Keratinocyte (primary cell): ENCODE results near the gene OR52H1. TPM values are rescaled to one million over a fixed set of nuclear protein-coding genes. Genes with fewer than 3 reads are reported as not detected.

Experiments
- DNase-seq: peaks from one replicate; pipeline ENCODE4 v3.0.0-alpha.2; 2011; ENCODE audit warnings: low read depth, missing footprints, low spot score
- FAIRE-seq: peaks from 2 replicates; lab custom pipeline; 2011; peaks lifted over from hg19 to GRCh38; lab: Jason Lieb, UNC
- H2AFZ ChIP-seq: 2 replicates; pipeline ENCODE4 v1.6.0; 2012; ENCODE audit warnings: low read length, control low read depth, inconsistent platforms; ENCODE audit not compliant: control insufficient read depth
- H3K27ac ChIP-seq: 2 replicates; pipeline ENCODE4 v1.5.1; 2011; ENCODE audit warnings: low read length; ENCODE audit not compliant: control insufficient read depth, insufficient read depth
- H3K27me3 ChIP-seq: 3 replicates; pipeline ENCODE4 v1.6.0; 2011; ENCODE audit warnings: low read length; ENCODE audit not compliant: control insufficient read depth, insufficient read depth; ENCODE audit errors: extremely low read depth
- H3K36me3 ChIP-seq, 2 experiments: 2 replicates in 1 of 2; 3 replicates in 1 of 2; pipeline ENCODE4 v1.5.1; 2011; ENCODE audit warnings: low read length in 2 of 2, mild to moderate bottlenecking in 1 of 2; ENCODE audit not compliant: control insufficient read depth in 2 of 2, insufficient read depth in 2 of 2; ENCODE audit errors: extremely low read depth in 1 of 2
- H3K4me1 ChIP-seq: 3 replicates; pipeline ENCODE4 v1.5.1; 2011; ENCODE audit warnings: low read length; ENCODE audit not compliant: control insufficient read depth, insufficient read depth; ENCODE audit errors: extremely low read depth
- H3K4me2 ChIP-seq: 3 replicates; pipeline ENCODE4 v1.6.0; 2011; ENCODE audit warnings: low read depth, low read length; ENCODE audit not compliant: control insufficient read depth, insufficient read depth; ENCODE audit errors: extremely low read depth
- H3K4me3 ChIP-seq, 3 experiments: fragments of 200-600 bp in 1 of 3; sonication (generic) in 1 of 3; 2 replicates in 2 of 3; 3 replicates in 1 of 3; pipeline ENCODE4 v1.5.1; 2011 to 2016; ENCODE audit warnings: low read length in 3 of 3, mild to moderate bottlenecking in 3 of 3, control low read depth in 2 of 3, inconsistent platforms in 1 of 3, low read depth in 1 of 3, mixed read lengths in 1 of 3, mixed run types in 1 of 3, moderate library complexity in 1 of 3; ENCODE audit not compliant: control insufficient read depth in 2 of 3, insufficient read depth in 2 of 3; ENCODE audit errors: extremely low read depth in 1 of 3
- H3K79me2 ChIP-seq: 2 replicates; pipeline ENCODE4 v1.6.0; 2012; ENCODE audit warnings: low read length; ENCODE audit not compliant: control insufficient read depth, insufficient read depth
- H3K9ac ChIP-seq: 3 replicates; pipeline ENCODE4 v1.6.0; 2011; ENCODE audit warnings: low read length; ENCODE audit not compliant: control insufficient read depth, insufficient read depth; ENCODE audit errors: extremely low read depth
- H3K9me1 ChIP-seq: 3 replicates; pipeline ENCODE4 v1.6.0; 2011; ENCODE audit warnings: low read length; ENCODE audit not compliant: control insufficient read depth, insufficient read depth; ENCODE audit errors: extremely low read depth
- H3K9me3 ChIP-seq: 2 replicates; pipeline ENCODE4 v1.5.1; 2012; ENCODE audit warnings: low read depth, low read length; ENCODE audit not compliant: control insufficient read depth
- H4K20me1 ChIP-seq: 3 replicates; pipeline ENCODE4 v1.6.0; 2011; ENCODE audit warnings: low read length; ENCODE audit not compliant: control insufficient read depth, insufficient read depth; ENCODE audit errors: extremely low read depth
- EZH2 ChIP-seq: IDR thresholded peaks from one replicate; pipeline ENCODE4 v1.6.1; 2012; ENCODE audit warnings: inconsistent platforms, mild to moderate bottlenecking, low read length, moderate library complexity
- dilution Hi-C: fragments of 300-500 bp; cut with MboI; formaldehyde crosslinking; loops from one replicate; pipeline ENCODE4 v1.7.0; 2020; ENCODE audit warnings: low sequenced_read_pairs; ENCODE audit not compliant: extremely low pct_ligation_motif_present
- polyA plus RNA-seq, 5 experiments: library from polyadenylated mRNA; depleted of rRNA in 3 of 5; stranded (reverse) in 3 of 5; stranded (forward) in 1 of 5; unstranded in 1 of 5; fragments of >200 nt; gene quantifications; 1 replicate in 1 of 5; 2 replicates in 3 of 5; 3 replicates in 1 of 5; pipeline versions ENCODE4 v1.2.1 to v1.2.3, GENCODE V29; 2011 to 2012; ENCODE audit warnings: missing spikeins in 2 of 5, low read depth in 1 of 5, low replicate concordance in 1 of 5
- TF ChIP-seq, protein P1 (sequence below), 3 experiments: IDR thresholded peaks in 1 of 3; conservative IDR thresholded peaks in 1 of 3; optimal IDR thresholded peaks in 1 of 3; 2 replicates in 2 of 3; 3 replicates in 1 of 3; pipeline versions ENCODE3 to v1.5.1; 2011; ENCODE audit warnings: low read length in 3 of 3, mild to moderate bottlenecking in 3 of 3, moderate library complexity in 2 of 3, control low read depth in 1 of 3, inconsistent platforms in 1 of 3; ENCODE audit not compliant: insufficient read depth in 2 of 3; ENCODE audit errors: extremely low read depth in 1 of 3

Gene OR52H1
- polyA plus RNA-seq, 1 donor (not counting 4 experiments of a cell fraction or from before 2014, with no cell fraction given) = not detected

GRCh38 chr11:5557751-5558150, 9.4 kb upstream of the OR52H1 start:
- no peaks in the 10 kb centered on the region for H3K9me1 ChIP-seq
- H3K27me3 ChIP-seq = no peaks in the 10 kb centered on the region
- H2AFZ ChIP-seq = no peak overlapping the region
- no peak overlapping the region for H3K4me3 ChIP-seq
- no peak overlapping the region for H3K9ac ChIP-seq
- TF ChIP-seq, protein P1, sequence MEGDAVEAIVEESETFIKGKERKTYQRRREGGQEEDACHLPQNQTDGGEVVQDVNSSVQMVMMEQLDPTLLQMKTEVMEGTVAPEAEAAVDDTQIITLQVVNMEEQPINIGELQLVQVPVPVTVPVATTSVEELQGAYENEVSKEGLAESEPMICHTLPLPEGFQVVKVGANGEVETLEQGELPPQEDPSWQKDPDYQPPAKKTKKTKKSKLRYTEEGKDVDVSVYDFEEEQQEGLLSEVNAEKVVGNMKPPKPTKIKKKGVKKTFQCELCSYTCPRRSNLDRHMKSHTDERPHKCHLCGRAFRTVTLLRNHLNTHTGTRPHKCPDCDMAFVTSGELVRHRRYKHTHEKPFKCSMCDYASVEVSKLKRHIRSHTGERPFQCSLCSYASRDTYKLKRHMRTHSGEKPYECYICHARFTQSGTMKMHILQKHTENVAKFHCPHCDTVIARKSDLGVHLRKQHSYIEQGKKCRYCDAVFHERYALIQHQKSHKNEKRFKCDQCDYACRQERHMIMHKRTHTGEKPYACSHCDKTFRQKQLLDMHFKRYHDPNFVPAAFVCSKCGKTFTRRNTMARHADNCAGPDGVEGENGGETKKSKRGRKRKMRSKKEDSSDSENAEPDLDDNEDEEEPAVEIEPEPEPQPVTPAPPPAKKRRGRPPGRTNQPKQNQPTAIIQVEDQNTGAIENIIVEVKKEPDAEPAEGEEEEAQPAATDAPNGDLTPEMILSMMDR (optimal IDR thresholded peaks at IDR 0.05 in 1 of 3, IDR thresholded peaks at IDR 0.05 in 1 of 3, conservative IDR thresholded peaks at IDR 0.05 in 1 of 3; ENCODE audit: extremely low read depth in 1 of 3, insufficient read depth in 2 of 3, low read length in 3 of 3) = no peak
- no peak for TF ChIP-seq EZH2
- H3K36me3 ChIP-seq = no peaks in the 10 kb centered on the region
- DNase-seq (no peak), FAIRE-seq (no peak)
- dilution Hi-C loops = no loop called here
- no peaks in the 10 kb centered on the region for H3K9me3 ChIP-seq
- H3K4me2 ChIP-seq = no peak overlapping the region
- H3K27ac ChIP-seq = no peak overlapping the region
- H3K79me2 ChIP-seq = no peaks in the 10 kb centered on the region
- no peaks in the 10 kb centered on the region for H3K4me1 ChIP-seq
- H4K20me1 ChIP-seq = no peaks in the 10 kb centered on the region

DNA sequence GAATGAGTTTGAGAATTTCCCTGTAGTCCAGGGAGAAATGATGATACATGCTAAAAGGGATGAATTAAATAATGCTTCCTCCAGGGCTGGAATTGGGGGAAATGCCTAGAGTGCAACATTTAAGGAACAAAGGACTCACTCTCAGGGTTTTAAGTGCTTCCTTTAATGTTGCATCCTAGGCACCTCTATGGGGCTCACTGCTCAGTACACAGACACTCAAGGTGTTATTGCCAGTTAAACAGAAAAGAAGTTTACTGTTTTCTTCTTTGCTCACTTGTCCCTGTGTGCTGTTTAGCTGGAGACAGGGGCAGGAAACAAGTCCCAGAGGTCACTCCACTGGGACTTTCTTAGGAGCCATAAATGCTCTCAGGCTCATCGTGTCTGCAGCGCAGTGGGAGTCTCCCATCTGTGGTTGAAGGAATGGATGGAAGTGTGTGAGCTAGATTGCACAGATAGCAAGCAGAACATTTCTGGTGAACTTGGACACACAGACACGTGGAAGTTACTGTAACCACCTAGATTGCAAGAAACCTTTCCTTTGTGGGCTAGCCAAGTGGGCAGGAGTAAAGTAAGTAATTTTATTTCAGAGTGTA, 8.4 kb upstream of the OR52H1 start:
- Histone ChIP-seq H3K79me2 (no peaks in the 10 kb centered on the region), H3K9ac (no peak overlapping the region), H4K20me1 (no peaks in the 10 kb centered on the region), H3K27ac (no peak overlapping the region), H3K9me3 (no peaks in the 10 kb centered on the region), H2AFZ (no peak overlapping the region), H3K4me3 (no peak overlapping the region), H3K4me2 (no peak overlapping the region), H3K27me3 (no peaks in the 10 kb centered on the region), H3K4me1 (no peaks in the 10 kb centered on the region), H3K36me3 (no peaks in the 10 kb centered on the region), H3K9me1 (no peaks in the 10 kb centered on the region)
- no peak for TF ChIP-seq EZH2
- FAIRE-seq (no peak), DNase-seq (no peak)
- dilution Hi-C loops = no loop called here

DNA sequence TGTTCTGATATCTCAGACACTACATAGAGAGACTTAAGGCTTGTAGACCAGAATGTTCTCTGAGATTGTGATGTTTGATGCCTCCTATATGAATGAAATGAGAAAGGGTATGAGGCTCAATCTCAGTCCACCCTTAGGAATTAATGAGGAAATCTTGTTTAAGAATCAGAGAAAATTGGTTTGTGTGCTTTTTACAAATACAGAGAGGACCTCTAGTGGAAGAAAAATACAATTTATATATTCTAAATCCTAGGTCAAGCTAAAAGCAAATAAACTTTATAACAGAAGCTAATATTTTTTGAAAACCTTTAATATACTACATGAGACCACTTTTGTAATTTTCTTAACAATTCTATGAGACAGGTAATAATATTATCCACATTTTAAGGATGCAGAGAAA, 5.0 kb upstream of the OR52H1 start:
- Histone ChIP-seq H3K9me1 (no peaks in the 10 kb centered on the region), H3K27me3 (no peaks in the 10 kb centered on the region), H3K4me3 (no peak overlapping the region), H3K9ac (no peak overlapping the region), H3K9me3 (no peaks in the 10 kb centered on the region), H4K20me1 (no peaks in the 10 kb centered on the region), H3K4me1 (peaks cover 13% of the 10 kb centered on the region), H3K79me2 (no peaks in the 10 kb centered on the region), H3K4me2 (no peak overlapping the region), H2AFZ (no peak overlapping the region), H3K27ac (no peak overlapping the region), H3K36me3 (no peaks in the 10 kb centered on the region)
- DNase-seq (no peak), FAIRE-seq (no peak)
- TF ChIP-seq, protein P1 (optimal IDR thresholded peaks at IDR 0.05 in 1 of 3, IDR thresholded peaks at IDR 0.05 in 1 of 3, conservative IDR thresholded peaks at IDR 0.05 in 1 of 3; ENCODE audit: extremely low read depth in 1 of 3, insufficient read depth in 2 of 3, low read length in 3 of 3) = peak in 1 of 3 experiments; percentile 9
- TF ChIP-seq EZH2 = no peak
- dilution Hi-C loops = no loop called here
